IMR-90 (cell line): Measurements from ENCODE around the gene ITGAL. TPM values are rescaled to one million over a fixed set of nuclear protein-coding genes. Genes with fewer than 3 reads are reported as not detected.

Experiments used
- ATAC-seq: fragments of 200-7000 bp; cut with Tn5 transposase; 2 replicates; pipeline ENCODE4 v1.9.1; 2020; ENCODE audit warnings: low read depth, mild to moderate bottlenecking, moderate library complexity
- BruUV-seq: library from RNA; stranded (reverse); fragments of 400-500 nt; replicated peaks from 2 replicates; lab custom pipeline; 2021; lab: Mats Ljungman, UMichigan
- CTCF ChIA-PET: fragments of 300-600 bp; formaldehyde crosslinking; extraction: SDS; loops from one replicate; lab custom pipeline; 2021; ENCODE audit warnings: antibody characterized with exemption; lab: Yijun Ruan, JAX
- POLR2A ChIA-PET: fragments of 300-600 bp; sonication (Branson Sonifier 250); formaldehyde crosslinking; loops from one replicate; lab custom pipeline; 2022; ENCODE audit warnings: antibody characterized with exemption; ENCODE audit not compliant: unreplicated experiment; lab: Charles Lee
- DNase-seq: peaks from one replicate; pipeline ENCODE4 v3.0.0; 2013
- H2AFZ ChIP-seq: replicated peaks from 2 replicates; pipeline ENCODE3; 2013; ENCODE audit warnings: low read length, mild to moderate bottlenecking; ENCODE audit not compliant: poor library complexity
- H2AK5ac ChIP-seq: 2 replicates; pipeline ENCODE4 v1.6.1; 2013; ENCODE audit warnings: low read depth, low read length, inconsistent platforms
- H2AK9ac ChIP-seq: replicated peaks from 2 replicates; pipeline ENCODE3; 2013; ENCODE audit warnings: mild to moderate bottlenecking, low read depth, low read length, moderate library complexity; ENCODE audit not compliant: poor library complexity
- H2BK120ac ChIP-seq: 2 replicates; pipeline ENCODE4 v1.6.1; 2013; ENCODE audit warnings: low read depth, low read length, inconsistent platforms
- H2BK15ac ChIP-seq: 3 replicates; pipeline ENCODE4 v1.6.1; 2013; ENCODE audit warnings: low read depth, low read length, inconsistent platforms
- H2BK20ac ChIP-seq: 2 replicates; pipeline ENCODE4 v1.6.1; 2013; ENCODE audit warnings: low read depth, mild to moderate bottlenecking, inconsistent platforms, low read length, moderate library complexity
- H2BK5ac ChIP-seq: 2 replicates; pipeline ENCODE4 v1.6.1; 2013; ENCODE audit warnings: mild to moderate bottlenecking, low read depth, low read length, inconsistent platforms; ENCODE audit not compliant: poor library complexity, severe bottlenecking
- H3K14ac ChIP-seq: replicated peaks from 2 replicates; pipeline ENCODE4 v1.6.1; 2013; ENCODE audit warnings: low read depth, low read length, inconsistent platforms
- H3K18ac ChIP-seq: 2 replicates; pipeline ENCODE4 v1.6.1; 2013; ENCODE audit warnings: low read depth, low read length, control low read depth
- H3K23ac ChIP-seq: 2 replicates; pipeline ENCODE4 v1.6.1; 2013; ENCODE audit warnings: low read depth, low read length, inconsistent platforms
- H3K27ac ChIP-seq: 2 replicates; pipeline ENCODE4 v1.5.1; 2013; ENCODE audit warnings: mild to moderate bottlenecking, control low read depth, low read length; ENCODE audit not compliant: insufficient read depth
- H3K27me3 ChIP-seq: 2 replicates; pipeline ENCODE4 v1.6.1; 2013; ENCODE audit warnings: low read length; ENCODE audit not compliant: control insufficient read depth, insufficient read depth
- H3K36me3 ChIP-seq: 2 replicates; pipeline ENCODE4 v1.6.1; 2013; ENCODE audit warnings: low read length, mixed read lengths; ENCODE audit not compliant: control insufficient read depth, insufficient read depth
- H3K4ac ChIP-seq: 2 replicates; pipeline ENCODE4 v1.6.1; 2013; ENCODE audit warnings: low read depth, low read length, inconsistent platforms
- H3K4me1 ChIP-seq: 2 replicates; pipeline ENCODE4 v1.6.1; 2013; ENCODE audit warnings: low read length, mixed read lengths; ENCODE audit not compliant: control insufficient read depth, insufficient read depth
- H3K4me2 ChIP-seq: 2 replicates; pipeline ENCODE4 v1.6.1; 2013; ENCODE audit warnings: low read depth, mild to moderate bottlenecking, control low read depth, low read length, moderate library complexity
- H3K4me3 ChIP-seq: 2 replicates; pipeline ENCODE4 v1.5.1; 2013; ENCODE audit warnings: low read depth, mild to moderate bottlenecking, control low read depth, low read length, moderate library complexity; ENCODE audit not compliant: insufficient read depth
- H3K56ac ChIP-seq: 2 replicates; pipeline ENCODE4 v1.6.1; 2013; ENCODE audit warnings: low read length, inconsistent platforms; ENCODE audit not compliant: insufficient read depth; ENCODE audit errors: extremely low read depth
- H3K79me1 ChIP-seq, 2 experiments: 2 replicates each; pipeline ENCODE4 v1.6.1; 2013; ENCODE audit warnings: low read length in 2 of 2, inconsistent platforms in 1 of 2, low read depth in 1 of 2
- H3K9ac ChIP-seq: 2 replicates; pipeline ENCODE4 v1.6.1; 2013; ENCODE audit warnings: low read depth, low read length, control low read depth
- H3K9me1 ChIP-seq: 2 replicates; pipeline ENCODE4 v1.6.1; 2013; ENCODE audit warnings: low read length, inconsistent platforms; ENCODE audit not compliant: insufficient read depth
- H3K9me3 ChIP-seq: 2 replicates; pipeline ENCODE4 v1.6.1; 2013; ENCODE audit warnings: low read length; ENCODE audit not compliant: control insufficient read depth, insufficient read depth
- H4K20me1 ChIP-seq: 2 replicates; pipeline ENCODE4 v1.6.1; 2013; ENCODE audit warnings: low read length, inconsistent platforms; ENCODE audit not compliant: insufficient read depth
- H4K5ac ChIP-seq: 2 replicates; pipeline ENCODE4 v1.6.1; 2013; ENCODE audit warnings: mild to moderate bottlenecking, low read depth, low read length, control low read depth
- H4K8ac ChIP-seq, 2 experiments: 2 replicates each; pipeline ENCODE4 v1.6.1; 2013; ENCODE audit warnings: low read depth in 2 of 2, low read length in 2 of 2, control low read depth in 1 of 2, inconsistent platforms in 1 of 2
- H4K91ac ChIP-seq: 2 replicates; pipeline ENCODE4 v1.6.1; 2013; ENCODE audit warnings: low read depth, low read length, inconsistent platforms; ENCODE audit not compliant: insufficient read depth
- BHLHE40 ChIP-seq: fragments of 150-350 bp; IDR thresholded peaks from 2 replicates; pipeline ENCODE4 v1.6.1; 2016; ENCODE audit warnings: mild to moderate bottlenecking, low read depth, low read length
- MAZ ChIP-seq: IDR thresholded peaks from 2 replicates; pipeline ENCODE4 v1.6.1; 2012; ENCODE audit warnings: low read depth, mild to moderate bottlenecking, low read length, improper control_type of control experiment, moderate library complexity, borderline replicate concordance
- MXI1 ChIP-seq: IDR thresholded peaks from 2 replicates; pipeline ENCODE4 v1.6.1; 2012; ENCODE audit warnings: low read depth, mild to moderate bottlenecking, low read length, moderate library complexity, borderline replicate concordance
- RFX5 ChIP-seq: IDR thresholded peaks from 2 replicates; pipeline ENCODE4 v1.8.0; 2012; ENCODE audit warnings: low read depth, mild to moderate bottlenecking, low read length, moderate library complexity
- SMC3 ChIP-seq: fragments of 150-350 bp; IDR thresholded peaks from 2 replicates; pipeline ENCODE4 v1.6.1; 2016; ENCODE audit warnings: low read depth, mild to moderate bottlenecking, antibody characterized with exemption, low read length, moderate library complexity
- WGBS, 2 experiments: methylation state at CpG; one replicate each; pipeline versions ENCODE4 v1.1.5 to v1.1.7; 2013; ENCODE audit warnings: missing lambda C conversion rate in 2 of 2; ENCODE audit not compliant: insufficient read length in 1 of 2; ENCODE audit errors: extremely low coverage in 2 of 2; 5-methylcytosine and 5-hydroxymethylcytosine counted together
- dilution Hi-C: fragments of 300-500 bp; cut with HindIII; formaldehyde crosslinking; loops from one replicate; pipeline ENCODE4 v1.14.3; 2018; ENCODE audit warnings: low sequenced_read_pairs; ENCODE audit not compliant: unreplicated experiment
- in situ Hi-C: fragments of 300-500 bp; cut with MboI; formaldehyde crosslinking; loops from 3 replicates; pipeline ENCODE4 v1.14.3; 2019; ENCODE audit warnings: low sequenced_read_pairs, inconsistent platforms, mixed read lengths
- intact Hi-C: fragments of 100-400 bp; cut with micrococcal nuclease; formaldehyde crosslinking; loops from 2 replicates; pipeline ENCODE4 v1.10.0; 2022
- polyA plus RNA-seq, 3 experiments: library from polyadenylated mRNA; depleted of rRNA; stranded (reverse); fragments of >200 nt; gene quantifications; 2 replicates each; pipeline ENCODE4 v1.2.3, GENCODE V29; 2012; ENCODE audit warnings: low replicate concordance in 1 of 3
- total RNA-seq: library from RNA; depleted of rRNA; stranded (reverse); fragments of >200 nt; gene quantifications from 2 replicates; pipeline ENCODE4 v1.2.3, GENCODE V29; 2012

The ITGAL gene
- total and polyA plus RNA-seq, 2 of the 4 experiments (the other 2 are of a cell fraction): not detected

GRCh38 chr16:30559690-30560089 lies 87.1 kb downstream of the ITGAL start:
- intact Hi-C loops (no loop called here), in situ Hi-C loops (no loop called here), dilution Hi-C loops (no loop called here)
- Histone ChIP-seq H2AFZ (no peak overlapping the region), H2AK5ac (no peak overlapping the region; the same call in 1 of the 2 replicates), H3K4ac (no peak overlapping the region; the same call in 1 of the 2 replicates), H3K23ac (no peak overlapping the region), H3K56ac (no peak overlapping the region), H3K79me1 (peaks cover 0 to 22% of the 10 kb centered on the region in 2 experiments; a peak in 2 of 4 replicates), H3K4me3 (no peak overlapping the region), H3K14ac (no peak overlapping the region), H3K36me3 (peaks cover 14% of the 10 kb centered on the region), H3K18ac (no peak overlapping the region), H3K9ac (no peak overlapping the region), H2BK5ac (no peak overlapping the region), H3K27ac (no peak overlapping the region), H2AK9ac (no peak overlapping the region), H2BK20ac (no peak overlapping the region), H4K91ac (no peak overlapping the region), H4K8ac (0 out of 4 replicates have a peak overlapping the region, but pooled peaks of 1 of the 2 experiments have one; percentile 99), H2BK15ac (no peak overlapping the region), H3K27me3 (no peaks in the 10 kb centered on the region), H3K4me1 (no peaks in the 10 kb centered on the region), H4K5ac (no peak overlapping the region), H3K4me2 (no peak overlapping the region), H4K20me1 (no peaks in the 10 kb centered on the region; the same call in 1 of the 2 replicates), H3K9me1 (no peaks in the 10 kb centered on the region), H3K9me3 (no peaks in the 10 kb centered on the region), H2BK120ac (no peak overlapping the region)
- TF ChIP-seq BHLHE40: no peak
- TF ChIP-seq SMC3: no peak
- no peak for TF ChIP-seq RFX5
- no peak for TF ChIP-seq MXI1
- no peak for TF ChIP-seq MAZ
- BruUV-seq: no TSS peak
- ChIA-PET CTCF (no interaction called here), POLR2A (no interaction called here)
- DNase-seq: no peak
- WGBS, 2 experiments: no CpG with 5 or more reads among the region's 6 CpGs
- no peak for ATAC-seq
